Stimulated activated CD8-positive, alpha-beta memory T cell treated with anti-CD3 and anti-CD28 coated beads, Interleukin-15, amount 100 ng/mL, for 24 hours (primary cell): ENCODE measurements around the gene FFAR3.
"Not testable (repeated sequence)": the region's sequence is repeated elsewhere in the genome, so short reads cannot be mapped to it uniquely, and the experiment has no call there.

Source experiments
- DNase-seq: peaks from one replicate; pipeline ENCODE4 v3.0.0-alpha.2; 2020; ENCODE audit warnings: low read depth

Gene FFAR3

DNA sequence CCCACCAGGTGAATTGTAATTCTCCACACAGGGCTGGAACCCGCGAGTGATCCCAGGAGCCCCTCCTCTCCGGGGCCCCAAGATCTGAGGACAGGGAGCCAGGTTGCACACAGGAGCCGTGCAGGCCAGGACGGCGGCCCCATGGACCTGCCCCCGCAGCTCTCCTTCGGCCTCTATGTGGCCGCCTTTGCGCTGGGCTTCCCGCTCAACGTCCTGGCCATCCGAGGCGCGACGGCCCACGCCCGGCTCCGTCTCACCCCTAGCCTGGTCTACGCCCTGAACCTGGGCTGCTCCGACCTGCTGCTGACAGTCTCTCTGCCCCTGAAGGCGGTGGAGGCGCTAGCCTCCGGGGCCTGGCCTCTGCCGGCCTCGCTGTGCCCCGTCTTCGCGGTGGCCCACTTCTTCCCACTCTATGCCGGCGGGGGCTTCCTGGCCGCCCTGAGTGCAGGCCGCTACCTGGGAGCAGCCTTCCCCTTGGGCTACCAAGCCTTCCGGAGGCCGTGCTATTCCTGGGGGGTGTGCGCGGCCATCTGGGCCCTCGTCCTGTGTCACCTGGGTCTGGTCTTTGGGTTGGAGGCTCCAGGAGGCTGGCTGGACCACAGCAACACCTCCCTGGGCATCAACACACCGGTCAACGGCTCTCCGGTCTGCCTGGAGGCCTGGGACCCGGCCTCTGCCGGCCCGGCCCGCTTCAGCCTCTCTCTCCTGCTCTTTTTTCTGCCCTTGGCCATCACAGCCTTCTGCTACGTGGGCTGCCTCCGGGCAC, 6.7 kb upstream of the FFAR3 start:
- DNase-seq: no peak

DNA sequence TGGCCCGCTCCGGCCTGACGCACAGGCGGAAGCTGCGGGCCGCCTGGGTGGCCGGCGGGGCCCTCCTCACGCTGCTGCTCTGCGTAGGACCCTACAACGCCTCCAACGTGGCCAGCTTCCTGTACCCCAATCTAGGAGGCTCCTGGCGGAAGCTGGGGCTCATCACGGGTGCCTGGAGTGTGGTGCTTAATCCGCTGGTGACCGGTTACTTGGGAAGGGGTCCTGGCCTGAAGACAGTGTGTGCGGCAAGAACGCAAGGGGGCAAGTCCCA, 6.1 kb upstream of the FFAR3 start:
- DNase-seq: no peak

DNA sequence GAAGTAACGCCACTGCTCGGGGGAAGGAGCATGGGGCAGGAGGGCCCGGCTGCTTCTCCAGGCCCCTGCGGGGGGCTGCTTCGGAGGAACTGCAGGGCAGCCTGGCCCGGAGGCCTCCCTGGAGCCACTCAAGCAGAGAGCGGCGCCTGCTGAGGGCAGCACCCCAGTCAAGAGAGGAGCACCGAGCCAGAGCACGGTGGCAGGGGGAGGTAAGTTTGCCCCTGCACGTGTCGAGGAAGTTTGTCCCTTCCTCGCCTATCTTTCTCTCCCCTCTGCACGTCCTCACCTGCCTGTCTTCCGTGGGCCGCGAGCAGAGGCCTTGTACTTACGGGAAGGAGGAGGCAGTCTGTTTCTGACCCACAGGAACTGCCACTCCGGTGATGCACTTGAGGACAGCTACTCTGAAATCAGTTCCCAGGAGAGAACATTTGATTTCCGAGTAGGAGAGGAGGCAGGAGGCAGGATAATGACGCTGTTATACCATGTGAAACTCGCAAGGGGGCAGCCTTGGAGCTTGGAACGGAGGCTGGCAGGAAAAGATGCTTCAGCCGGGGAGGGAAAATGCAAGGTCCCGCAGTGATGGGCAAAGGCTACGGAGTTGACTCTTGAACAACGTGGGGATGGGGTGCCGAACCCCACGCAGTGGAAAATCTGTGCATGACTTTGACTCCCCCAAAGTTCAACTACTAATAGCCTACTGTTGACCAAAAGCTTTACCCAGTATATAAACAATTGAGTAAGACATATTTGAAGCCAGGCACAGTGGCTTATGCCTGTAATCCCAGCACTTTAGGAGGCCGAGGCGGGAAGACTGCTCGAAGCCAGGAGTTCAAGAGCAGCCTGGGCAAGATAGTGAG, 5.6 kb upstream of the FFAR3 start:
- DNase-seq: peak; percentile 37

DNA sequence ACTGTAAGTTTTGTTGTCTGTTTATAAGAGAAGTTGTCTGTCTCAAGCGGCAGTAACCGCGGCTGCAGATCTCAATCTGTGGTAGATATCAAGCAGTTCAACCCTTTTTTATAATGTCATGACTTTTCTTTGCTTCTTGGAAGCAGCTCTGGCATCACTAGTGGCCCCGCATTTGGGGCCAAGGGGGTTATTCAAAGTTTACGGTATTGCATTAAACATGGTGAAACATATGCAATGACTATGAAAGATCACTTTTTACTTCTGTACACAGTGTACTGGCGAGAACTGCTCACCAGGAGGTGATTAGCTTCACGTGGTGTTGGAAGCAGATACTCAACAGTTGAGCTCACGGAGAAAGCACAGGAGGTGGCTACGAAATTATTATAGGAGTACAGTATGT, 4.6 kb upstream of the FFAR3 start:
- DNase-seq: no peak

DNA sequence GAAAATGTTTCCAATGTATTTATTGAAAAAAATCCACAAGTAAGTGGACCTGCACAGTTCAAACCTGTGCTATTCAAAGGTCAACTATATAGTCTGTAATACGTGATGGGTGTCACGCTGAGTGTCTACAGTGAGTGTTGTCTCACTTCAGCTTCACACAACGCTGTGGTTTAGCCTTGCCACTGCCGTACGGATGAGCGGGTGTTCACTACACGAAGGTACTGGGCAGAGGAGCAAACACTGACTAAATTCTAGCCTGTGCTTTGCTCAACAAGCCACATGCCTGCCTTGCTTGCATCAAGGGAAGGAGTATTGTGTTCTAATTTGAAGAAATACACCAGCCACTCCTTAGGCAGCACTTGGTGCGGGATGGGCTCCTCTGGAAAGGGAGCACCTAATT, 3.4 kb upstream of the FFAR3 start:
- no peak for DNase-seq

DNA sequence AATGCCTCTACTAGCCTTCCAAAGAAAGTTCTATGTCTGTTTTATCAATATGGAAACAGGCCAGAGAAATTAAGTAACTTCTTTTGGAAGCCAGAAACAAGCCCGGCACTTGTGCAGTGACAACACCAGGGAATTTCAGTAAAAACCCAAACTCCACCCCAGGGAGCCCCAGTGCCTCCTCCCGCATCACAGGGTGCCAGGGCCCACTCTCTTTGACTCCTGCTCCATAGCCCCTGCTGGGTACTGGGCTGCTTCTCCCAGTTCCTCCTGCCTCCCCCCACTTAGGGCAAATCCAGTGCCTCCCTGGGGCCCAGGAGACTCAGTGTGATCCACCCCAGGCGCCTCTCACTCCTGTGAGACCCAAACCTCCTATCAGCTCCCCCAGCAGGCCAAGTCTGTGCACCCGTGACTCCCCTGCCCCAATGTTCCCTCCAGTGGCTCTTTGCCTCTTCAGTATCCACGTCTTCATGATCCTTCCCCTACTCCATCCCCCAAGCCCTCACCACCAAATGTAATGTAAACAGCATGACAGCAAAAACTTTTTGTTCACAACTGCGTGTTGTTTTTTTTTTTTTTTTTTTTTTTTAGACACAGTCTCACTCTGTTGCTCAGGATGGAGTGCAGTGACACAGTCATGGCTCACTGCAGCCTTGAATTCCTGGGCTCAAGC, 2.3 kb upstream of the FFAR3 start:
- DNase-seq: no peak

DNA sequence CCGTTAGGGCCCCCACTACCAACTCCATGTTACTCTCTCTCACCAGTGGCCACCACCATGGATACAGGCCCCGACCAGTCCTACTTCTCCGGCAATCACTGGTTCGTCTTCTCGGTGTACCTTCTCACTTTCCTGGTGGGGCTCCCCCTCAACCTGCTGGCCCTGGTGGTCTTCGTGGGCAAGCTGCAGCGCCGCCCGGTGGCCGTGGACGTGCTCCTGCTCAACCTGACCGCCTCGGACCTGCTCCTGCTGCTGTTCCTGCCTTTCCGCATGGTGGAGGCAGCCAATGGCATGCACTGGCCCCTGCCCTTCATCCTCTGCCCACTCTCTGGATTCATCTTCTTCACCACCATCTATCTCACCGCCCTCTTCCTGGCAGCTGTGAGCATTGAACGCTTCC, 574 bp downstream of the FFAR3 start:
- DNase-seq: not testable (repeated sequence)

DNA sequence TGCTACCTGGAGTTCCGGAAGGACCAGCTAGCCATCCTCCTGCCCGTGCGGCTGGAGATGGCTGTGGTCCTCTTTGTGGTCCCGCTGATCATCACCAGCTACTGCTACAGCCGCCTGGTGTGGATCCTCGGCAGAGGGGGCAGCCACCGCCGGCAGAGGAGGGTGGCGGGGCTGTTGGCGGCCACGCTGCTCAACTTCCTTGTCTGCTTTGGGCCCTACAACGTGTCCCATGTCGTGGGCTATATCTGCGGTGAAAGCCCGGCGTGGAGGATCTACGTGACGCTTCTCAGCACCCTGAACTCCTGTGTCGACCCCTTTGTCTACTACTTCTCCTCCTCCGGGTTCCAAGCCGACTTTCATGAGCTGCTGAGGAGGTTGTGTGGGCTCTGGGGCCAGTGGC, 1.1 kb downstream of the FFAR3 start:
- not testable (repeated sequence) for DNase-seq

DNA sequence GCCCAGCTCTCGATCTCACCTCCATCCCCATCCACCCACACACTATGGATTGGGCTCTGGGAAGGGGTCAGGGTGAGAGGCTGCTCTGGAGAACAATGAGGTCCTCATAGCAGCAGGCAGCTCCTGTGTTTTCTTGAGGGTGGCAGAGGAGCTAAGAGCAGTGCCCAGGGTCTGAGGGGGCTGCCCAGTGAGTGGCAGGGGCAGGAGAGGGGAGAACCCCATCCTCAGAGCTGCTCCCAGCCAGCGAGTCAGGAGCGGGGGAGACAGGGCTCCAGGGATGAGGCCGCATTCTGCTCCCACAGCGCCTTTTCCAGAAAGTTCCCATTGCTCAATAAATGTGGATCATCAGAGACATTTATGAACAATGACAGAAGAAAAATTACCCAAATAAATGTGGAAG, 1.8 kb downstream of the FFAR3 start:
- DNase-seq: not testable (repeated sequence)

DNA sequence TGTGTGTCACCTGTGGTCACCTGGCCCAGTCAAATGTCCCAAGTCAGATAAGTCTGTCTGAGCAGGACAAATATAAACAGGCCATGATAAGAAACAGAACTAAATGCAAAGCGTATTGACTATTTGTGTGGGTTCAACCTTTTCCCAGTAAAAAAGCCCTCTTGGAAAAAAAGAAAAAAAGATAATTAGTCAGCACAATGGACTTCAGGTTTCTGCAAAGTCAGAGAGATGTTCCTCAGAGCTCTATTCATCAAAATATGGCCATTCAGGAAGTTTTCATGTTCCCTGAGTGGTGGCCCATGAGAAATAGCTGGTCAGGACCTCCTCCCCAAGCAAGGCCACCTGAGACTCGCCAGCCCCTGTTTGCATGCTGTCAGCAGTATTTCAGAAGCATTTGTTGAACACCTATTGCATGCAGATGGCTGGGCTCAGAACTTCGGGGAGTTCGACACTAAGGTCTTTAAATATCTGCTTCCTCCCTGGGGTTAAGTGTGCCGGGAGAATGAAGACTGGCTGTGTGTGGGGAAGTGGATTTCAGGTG, 2.7 kb downstream of the FFAR3 start:
- no peak for DNase-seq

DNA sequence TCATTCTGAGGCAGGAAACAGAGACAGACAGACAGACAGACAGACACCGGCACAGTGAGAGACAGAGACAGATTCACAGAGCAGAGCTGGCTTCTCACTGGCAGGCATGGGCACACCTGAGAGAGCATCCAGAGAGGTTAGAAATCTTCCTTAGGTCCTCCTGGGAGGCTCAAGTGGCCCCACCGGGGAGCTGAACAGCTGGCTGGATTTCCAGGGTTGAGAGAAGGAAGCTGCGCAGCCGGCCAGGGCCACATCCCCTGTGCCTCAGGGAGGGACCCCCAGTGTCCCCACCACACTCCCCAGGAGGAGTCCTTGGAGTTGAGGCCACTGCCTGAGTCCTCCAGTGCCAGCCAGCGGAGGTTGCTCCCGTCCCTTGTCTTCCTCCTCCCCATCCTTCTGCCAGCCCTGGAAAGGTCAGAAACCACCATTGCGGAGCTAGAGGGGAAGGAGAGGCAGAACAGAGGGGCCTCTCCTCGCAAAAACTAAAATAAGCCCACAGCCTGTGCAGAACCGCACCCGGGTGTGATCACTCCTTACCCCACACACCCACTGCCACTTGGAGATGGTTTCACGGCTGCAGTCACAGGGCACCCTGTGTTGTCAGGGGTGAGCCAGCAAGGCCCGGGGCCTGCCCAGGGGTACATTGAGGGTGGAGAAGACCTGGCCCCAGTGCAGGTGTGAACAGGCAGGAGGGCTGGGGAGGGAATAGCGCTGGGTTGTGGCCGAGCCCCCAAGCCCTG, 4.2 kb downstream of the FFAR3 start:
- no peak for DNase-seq

DNA sequence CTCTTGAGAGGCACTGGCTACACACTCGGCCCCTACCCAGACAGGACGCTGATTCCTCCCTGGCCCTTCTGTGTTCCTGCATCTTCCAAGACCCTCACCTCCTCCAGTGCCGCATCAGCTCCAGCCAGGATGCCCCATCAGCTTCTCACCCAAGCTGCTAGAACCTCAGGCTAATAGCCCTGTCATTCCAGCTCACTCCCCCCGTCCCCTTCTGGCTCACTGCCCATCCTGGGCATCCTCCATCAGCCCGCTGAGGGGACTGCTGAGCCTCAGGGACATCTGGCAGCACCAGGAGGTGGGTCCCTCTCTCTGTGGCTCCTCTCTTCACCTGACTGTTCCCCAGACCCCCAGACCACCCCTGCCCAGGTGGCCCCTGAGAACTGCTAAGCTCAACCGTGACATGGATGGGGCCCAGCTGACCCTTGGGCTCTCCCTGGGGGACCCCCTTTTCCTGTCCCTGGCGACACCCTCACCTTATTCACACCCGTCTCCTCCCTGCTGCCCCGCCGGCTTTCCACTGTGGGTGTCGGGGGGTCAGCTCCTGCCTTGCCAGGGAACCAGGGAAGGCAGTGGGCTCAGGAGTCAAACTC, 4.8 kb downstream of the FFAR3 start:
- DNase-seq: no peak

DNA sequence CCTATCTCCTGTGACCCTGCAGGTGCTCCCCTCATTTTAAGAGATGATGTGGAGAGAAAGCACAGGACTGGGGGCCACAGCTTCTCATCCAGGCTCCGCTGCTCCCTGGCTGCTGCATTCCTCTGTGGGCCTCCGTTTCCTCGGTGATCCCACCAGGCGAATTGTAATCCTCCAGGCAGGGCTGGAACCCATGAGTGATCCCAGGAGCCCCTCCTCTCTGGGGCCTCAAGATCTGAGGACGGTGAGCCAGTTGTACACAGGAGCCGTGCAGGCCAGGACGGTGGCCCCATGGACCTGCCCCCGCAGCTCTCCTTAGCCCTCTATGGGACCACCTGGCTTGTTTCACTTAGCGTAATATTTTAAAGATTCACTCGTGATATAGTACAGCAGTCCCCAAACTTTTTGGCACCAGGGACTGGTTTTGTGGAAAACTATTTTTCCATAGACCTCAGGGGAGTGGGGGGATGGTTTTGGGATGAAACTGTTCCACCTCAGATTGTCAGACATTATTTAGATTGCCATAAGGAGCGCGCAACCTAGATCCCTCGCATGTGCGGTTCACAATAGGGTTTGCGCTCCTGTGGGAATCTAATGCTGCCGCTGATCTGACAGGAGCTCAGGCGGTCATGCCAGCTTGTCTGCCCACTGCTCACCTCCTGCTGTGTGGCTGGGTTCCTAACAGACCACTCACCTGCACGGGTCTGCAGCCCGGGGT, 5.6 kb downstream of the FFAR3 start:
- no peak for DNase-seq

DNA sequence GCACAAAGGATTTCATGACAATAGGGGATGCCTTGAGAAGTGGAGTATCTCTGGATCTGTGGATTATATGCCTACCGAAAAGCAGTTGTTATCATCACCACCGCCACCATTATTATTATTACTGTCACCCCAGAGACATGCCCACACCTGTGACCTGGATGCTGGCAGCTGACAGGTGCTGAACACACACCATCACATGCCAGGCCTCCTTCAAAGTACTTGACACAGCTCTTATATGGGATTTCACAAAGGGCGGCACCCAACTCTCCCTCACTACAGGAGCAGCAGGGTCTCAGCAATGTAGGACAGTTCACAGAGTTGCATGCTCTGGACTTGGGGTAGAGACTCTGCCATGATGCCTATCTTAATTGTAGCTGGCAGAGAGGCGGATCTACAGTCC, 7.0 kb downstream of the FFAR3 start:
- DNase-seq: no peak

DNA sequence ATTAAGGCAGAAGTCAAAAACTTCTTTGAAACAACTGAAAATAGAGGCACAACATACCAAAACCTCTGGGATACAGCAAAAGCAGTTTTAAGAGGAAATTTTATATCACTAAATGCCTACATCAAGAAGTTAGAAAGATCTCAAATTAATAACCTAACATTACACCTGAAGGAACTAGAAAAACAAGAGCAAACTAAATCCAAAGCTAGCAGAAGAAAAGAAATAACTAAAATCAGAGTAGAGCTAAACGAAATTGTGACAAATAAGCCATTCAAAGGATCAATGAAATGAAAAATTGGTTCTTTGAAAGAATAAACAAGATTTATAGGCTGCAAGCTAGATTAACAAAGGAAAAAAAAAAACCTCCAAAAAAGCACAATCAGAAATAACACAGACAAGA, 10.1 kb downstream of the FFAR3 start:
- DNase-seq: no peak

DNA sequence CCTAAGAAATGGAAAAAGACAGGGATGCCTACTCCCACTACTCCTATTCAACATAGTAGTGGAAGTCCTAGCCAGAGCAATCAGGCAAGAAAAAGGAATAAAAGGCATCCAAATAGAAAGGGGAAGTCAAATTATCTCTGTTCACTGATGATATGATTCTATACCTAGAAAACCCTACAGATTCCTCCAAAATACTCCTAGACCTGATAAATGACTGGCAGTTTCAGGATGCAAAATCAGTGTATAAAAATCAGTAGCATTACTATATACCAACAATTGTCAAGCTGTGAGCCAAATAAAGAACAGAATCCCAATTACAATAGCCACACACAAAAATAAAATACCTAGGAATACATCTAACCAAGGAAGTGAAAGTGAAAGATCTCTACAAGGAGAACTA, 11.3 kb downstream of the FFAR3 start:
- no peak for DNase-seq

DNA sequence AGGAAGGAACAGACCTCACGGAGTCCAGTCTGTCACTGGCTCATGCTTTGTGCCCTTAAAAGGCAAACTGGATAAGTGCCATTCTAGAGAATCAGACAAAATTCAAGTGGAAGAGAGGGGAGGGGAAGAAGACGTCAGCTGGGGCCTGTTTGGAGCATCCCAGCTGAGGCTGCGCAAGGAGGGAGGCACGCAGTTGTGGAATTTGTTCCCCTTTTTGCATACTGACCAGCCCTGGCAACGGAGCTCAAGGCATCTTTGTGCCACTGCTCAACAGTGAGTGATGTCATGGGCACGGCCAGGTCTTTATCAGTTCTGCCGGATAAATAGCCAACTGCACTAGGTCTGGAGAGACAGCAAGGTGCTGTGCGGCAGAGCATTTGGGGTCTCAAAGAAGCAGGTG, 12.5 kb downstream of the FFAR3 start, which contains the start of gene GPR42:
GPR42 (plus strand) TSS at position 347 of the 400 bp plus-strand sequence. CDS start 292 bp downstream, outside the sequence.
- DNase-seq: no peak

DNA sequence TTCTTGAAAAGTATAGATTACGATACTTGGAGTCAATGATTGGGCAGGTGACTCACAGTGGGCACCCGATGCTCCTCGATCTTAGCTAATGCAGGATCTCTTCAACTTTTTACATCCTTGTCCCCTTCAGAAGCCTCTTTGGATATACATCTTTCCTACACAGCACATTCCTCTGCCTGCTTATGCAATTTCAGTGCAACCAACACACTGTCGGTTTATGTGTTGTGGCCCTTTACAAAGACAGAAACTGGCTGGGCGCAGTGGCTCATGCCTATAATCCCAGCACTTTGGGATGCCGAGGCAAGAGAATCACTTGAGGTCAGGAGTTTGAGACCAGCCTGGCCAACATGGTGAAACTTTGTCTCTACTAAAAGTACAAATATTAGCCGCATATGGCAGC, 15.2 kb downstream of the FFAR3 start:
- no peak for DNase-seq

DNA sequence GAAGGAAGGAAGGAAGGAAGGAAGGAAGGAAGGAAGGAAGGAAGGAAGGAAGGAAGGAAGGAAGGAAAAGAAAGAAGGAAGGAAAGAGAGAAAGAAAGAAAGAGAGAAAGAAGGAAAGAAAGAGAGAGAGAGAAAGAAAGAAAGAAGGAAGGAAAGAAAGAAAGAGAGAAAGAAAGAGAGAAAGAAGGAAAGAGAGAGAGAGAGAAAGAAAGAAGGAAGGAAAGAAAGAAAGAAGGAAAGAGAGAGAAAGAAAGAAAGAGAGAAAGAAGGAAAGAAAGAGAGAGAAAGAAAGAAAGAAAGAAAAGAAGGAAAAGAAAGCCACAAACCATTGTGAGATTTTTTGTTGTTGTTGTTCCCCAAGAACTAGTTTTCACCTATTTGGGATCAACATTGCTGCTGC, 15.8 kb downstream of the FFAR3 start:
- DNase-seq: not testable (repeated sequence)

DNA sequence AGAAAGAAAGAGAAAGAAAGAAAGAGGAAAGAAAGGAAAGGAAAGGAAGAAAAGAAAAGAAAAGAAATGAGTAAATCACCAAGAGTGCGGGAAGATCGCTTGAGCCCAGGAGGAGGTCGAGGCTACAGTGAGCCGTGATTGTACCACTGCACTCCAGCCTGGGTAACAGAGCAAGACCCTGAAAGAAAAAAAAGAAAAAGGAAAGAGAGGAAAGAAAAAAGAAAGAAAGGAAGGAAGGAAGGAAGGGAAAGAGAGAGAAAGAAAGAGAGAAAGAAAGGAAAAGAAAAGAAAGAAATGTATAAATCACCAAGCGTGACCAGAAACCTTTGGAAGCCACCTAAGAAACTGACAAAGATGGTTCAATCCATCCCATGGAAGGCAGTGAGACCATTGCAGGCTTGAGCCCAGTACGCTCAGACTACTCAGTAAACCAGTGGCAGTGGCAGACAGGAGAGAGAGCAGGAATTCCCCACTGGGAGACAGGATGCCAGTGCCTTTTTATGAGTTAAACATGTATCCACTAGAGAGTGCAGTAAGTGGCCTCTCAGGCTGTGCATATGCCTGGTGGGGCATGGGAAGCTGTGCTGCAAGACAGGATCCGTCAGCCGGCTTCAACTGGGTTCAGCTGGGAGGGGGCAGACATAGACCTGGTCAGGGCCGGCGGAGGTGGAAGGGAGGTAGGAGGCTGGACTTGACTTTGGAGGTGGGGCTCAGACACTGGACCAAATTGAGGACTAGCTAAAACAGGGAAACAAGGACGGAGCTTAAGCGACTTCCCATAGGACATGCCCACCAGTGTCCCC, 17.4 kb downstream of the FFAR3 start:
- no peak for DNase-seq
